Hematopoietic multipotent progenitor cell treated with erythropoietin and hydrocortisone succinate and interleukin-3 and kit ligand, for 8 days (in vitro differentiated cells): ENCODE results near the gene AMN.

ENCODE experiments used
- DNase-seq: peaks from one replicate; pipeline ENCODE4 v3.0.0-alpha.2; 2015

Gene AMN

GRCh38 chr14:102899516-102899900 is 23.0 kb upstream of the AMN start:
- no peak for DNase-seq

DNA sequence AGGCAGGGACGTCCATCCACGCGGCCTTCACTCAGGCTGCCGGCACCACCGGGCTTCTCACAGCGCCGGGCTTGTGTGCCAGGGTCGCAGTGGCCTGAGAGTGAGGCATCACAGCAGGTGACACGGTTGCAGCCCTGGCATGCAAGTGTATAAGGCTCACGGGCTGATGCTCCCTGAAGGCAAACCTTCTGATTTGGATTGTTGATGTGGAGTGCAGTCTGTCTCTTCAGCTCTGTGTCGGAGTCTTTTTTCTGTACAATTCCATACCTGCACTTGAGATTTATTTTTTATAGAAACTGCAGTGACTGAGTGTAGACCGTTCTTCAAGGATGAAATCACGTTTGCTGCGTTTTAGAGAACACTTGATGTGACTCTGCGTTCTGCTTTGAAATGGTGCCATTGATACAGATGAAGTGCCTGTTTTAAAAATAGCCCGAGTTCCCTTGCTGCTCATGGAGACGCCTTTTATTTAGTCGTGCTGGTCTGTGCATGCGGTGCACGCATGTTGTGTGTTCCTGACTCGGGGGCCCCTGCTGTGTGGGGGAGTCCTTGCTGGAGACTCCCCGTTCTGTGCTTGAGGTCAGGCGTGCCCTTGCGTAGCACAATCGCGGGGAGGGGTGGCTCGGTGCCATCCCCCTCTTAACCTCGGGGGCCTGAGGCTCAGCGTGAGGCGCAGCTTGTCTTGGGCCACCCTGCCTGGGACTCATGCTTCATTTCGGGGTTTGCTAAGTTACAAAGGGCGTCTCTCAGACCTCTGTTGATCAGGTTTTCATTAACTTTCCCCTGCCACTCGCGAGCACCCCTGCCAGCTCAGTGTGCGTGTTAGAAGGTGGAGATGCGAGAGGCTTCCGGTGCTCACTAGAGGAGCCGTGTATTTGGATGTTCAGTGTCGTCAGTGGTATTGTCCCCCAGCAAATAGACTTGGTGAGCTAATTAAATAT is 21.6 kb upstream of the AMN start:
- DNase-seq: no peak

- DNase-seq: no peak
These were observed 20.8 kb upstream of the AMN start for GRCh38 chr14:102901633-102902032.

DNA sequence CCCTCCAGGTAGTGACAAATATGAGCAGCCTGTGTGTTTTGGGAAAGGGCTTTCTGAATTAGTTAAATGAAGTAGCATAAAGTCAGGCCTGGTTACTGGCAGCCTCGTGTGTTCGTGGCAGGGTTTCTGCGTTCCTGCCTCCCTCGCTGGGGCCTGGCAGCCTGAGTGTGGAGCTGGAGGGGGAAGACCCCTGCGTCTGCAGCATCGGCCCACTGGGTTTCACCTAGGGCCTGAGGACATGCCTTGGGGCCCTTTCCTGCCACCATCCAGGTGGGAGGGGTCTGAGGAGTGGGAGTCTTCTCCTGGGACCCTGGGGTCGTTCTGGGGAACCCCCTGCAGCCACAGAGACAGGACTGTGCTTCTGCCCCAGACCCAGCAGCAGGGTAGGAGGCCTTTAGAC is 20.4 kb upstream of the AMN start:
- DNase-seq: no peak

DNA sequence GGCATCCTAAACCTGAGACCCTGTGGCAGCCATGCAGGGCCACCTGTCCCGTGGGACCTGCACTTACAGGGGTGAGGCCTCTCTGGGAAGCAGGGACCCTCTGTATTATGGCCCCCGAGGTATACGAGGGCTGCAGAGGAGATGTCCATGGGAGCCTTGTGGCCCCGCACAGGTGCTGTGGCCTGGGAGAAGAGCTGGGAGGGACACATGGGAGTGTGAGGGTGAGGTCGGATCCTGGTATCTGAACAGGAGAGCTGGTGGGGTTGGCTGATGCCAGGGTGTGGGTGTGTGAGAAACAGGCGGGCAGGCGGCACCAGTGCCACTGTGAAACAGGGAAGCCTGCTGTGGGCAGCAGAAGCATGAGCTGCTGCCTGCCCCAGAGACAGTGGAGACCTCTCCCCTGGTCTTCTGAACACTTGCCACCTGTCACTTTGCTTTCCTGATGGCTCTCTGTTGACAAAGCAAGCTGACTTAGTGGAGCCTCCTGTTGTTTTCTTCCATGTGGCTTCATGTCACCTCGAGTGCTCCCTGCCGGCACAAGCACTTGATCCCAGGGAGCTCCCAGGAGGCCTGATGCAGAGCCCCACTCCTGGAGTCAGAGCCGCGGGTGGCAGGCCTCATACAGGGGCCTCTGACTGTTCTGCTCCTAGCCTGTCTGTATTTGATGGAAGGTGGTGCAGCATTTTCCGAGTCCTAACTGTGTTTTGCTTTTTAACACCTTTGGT is 19.8 kb upstream of the AMN start:
- no peak for DNase-seq

DNA sequence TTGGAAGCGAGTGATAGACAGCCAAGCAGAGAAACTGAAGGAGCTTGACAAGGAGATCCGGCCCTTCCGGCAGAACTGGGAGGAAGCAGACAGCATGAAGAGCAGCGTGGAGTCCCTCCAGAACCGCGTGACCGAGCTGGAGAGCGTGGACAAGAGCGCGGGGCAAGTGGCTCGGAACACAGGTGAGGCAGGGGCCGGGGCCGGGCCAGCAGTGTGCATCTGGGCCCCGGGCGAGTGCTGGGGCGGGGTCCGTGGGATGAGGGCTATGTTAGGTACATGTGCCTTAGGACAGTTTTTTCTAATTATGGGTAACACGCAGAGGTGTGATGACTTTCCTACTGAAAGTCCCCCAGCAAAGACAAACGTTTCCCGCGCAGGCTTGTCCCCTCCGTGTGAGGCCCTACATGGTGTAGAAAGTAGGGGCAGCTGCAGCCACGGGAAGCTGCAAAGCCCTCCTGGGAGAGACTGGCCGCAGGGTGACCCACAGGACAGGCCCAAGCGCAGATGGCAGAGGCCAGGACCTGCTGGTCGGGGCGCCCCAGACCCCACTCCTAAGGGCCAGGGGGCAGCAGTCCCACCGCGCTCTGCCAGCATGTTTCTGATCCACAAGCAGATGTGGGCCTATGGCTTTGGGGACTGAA is 19.1 kb upstream of the AMN start:
- DNase-seq: no peak

DNA sequence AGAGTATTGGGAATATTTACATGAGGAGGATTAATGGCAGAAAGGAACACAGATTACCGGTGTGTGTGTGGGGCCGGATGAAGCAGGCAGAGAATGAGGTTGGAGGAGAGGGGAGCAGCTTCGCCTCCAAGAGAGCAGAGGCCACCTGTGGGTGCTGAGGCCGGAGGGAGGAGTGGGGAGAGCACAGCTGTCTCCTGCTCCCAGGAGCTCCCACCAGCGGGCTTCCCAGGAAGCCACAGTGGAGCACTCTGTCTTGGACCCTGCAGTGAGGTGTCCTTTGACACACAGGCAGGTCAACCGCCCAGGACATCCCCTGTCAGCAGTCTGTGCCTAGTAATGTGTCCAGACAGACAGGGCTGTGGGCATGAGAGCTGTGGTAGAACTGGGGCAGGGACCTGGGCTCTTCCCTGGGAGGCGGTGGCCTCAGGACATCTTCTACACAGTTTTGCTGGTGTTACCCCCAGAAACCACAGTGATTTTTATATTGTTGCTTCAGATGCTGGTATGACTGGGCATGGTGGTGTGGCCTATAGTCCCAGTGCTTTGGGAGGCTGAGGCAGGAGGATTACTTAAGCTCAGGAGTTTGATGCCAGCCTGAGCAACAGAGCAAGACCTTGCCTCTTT is 18.5 kb upstream of the AMN start:
- DNase-seq: no peak

DNA sequence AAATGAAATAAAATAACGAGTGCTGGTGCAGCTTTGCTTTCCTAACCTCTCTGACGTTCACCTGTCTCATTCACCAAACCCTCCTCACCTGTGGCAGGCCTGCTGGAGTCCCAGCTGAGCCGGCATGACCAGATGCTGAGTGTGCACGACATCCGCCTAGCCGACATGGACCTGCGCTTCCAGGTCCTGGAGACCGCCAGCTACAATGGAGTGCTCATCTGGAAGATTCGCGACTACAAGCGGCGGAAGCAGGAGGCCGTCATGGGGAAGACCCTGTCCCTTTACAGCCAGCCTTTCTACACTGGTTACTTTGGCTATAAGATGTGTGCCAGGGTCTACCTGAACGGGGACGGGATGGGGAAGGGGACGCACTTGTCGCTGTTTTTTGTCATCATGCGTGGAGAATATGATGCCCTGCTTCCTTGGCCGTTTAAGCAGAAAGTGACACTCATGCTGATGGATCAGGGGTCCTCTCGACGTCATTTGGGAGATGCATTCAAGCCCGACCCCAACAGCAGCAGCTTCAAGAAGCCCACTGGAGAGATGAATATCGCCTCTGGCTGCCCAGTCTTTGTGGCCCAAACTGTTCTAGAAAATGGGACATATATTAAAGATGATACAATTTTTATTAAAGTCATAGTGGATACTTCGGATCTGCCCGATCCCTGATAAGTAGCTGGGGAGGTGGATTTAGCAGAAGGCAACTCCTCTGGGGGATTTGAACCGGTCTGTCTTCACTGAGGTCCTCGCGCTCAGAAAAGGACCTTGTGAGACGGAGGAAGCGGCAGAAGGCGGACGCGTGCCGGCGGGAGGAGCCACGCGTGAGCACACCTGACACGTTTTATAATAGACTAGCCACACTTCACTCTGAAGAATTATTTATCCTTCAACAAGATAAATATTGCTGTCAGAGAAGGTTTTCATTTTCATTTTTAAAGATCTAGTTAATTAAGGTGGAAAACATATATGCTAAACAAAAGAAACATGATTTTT is 17.1 kb upstream of the AMN start:
- no peak for DNase-seq

- no peak for DNase-seq
These were observed 15.7 kb upstream of the AMN start for GRCh38 chr14:102906616-102907302.

DNA sequence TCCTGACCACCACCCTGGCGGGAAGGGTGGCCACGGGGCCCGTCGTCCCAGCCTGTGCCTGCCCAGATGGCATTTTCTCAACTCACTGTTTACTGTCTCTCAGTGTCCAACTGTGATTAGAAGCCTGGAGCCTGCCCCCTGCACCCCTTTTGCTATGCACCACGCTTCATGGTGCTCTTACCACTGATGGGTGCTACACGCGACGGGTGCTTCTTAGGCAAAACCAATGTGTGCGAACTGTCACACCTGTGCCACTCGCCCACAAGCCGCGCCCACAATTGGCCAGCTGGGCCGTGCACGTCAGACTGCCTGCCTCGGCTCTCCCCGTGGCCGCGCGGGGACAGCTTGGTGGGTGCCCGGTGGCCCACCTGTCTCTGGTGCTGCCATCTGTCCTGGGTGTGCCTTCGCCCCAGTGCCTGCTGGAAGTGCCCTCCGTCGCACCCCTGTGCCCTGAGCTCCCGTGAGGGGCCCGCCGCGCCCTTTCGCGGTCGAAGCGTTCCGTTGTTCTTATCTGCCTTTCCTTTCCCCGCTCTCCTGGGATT is 15.1 kb upstream of the AMN start:
- no peak for DNase-seq

DNA sequence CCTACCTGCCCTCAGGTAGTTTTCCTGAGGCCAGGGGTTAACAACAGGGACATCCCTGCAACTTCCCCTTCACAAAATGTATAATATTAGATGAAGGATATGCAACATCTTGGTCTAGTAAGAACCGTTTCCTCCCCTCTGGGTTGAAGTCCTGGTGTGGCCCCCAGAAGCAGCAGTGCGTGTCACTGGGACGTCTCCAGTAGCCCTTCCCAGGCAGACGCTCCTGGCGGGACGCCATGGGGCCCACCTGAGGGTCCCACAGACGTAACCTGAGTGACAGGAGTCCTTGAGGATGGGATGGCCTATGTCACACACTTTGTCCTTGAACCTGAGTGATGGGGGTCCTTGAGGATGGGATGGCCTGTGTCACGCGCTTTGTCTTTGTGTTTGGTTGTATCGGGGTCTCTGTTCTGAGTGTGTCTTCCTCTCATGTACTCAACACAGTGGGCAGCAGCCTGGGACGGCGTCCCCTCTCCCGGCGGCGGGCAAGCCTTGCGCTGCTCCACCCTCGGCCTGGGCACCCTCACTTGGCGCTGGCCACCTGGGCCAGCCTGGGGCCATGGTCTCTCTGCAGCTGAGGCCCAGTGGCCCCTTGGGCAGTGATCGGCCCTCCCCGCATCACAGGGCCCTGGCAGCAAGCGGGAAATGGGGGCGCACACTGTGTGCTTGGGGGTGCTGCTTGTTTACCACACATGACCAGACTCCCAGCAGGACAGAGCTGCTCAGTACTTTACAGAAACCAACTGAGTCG is 14.3 kb upstream of the AMN start:
- DNase-seq: no peak

DNA sequence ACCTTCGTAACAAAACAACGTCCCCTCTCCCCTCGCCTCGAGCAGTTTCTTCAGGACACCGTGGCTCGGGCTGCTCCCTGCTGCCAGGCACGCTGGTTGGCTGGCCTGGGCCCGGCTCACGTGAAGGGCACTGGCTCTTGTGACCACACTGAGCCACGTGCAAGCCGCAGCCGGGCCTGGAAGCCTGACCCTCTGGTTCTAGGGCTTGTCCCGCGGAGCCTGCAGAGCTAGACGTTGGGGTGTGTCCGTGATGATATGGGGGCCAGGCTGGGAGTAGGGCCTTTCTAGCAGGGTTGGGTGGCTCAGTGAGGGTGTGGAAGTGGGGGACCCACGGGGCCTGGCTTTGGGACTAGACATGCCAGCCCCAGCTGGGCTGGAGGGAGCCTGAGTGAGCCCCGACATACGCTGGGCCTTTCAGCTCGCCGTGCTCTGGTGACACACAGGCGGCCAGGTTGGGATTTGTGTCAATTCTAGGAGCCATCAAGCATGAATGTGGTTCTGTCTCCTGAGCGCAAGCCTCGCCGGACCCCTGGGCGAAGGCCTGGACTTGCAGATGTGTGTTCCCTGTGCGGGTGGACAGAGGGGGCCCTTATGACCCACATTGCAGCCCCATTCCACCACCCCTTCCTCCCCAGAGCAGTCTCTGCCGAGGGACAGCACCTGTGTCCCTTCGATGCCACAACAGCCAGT is 13.6 kb upstream of the AMN start:
- no peak for DNase-seq

- no peak for DNase-seq
These were observed 13.0 kb upstream of the AMN start for GRCh38 chr14:102909462-102909861.

- no peak for DNase-seq
These were observed 12.6 kb upstream of the AMN start for GRCh38 chr14:102909911-102910310.

GRCh38 chr14:102910442-102910841 is 12.0 kb upstream of the AMN start:
- DNase-seq: no peak

DNA sequence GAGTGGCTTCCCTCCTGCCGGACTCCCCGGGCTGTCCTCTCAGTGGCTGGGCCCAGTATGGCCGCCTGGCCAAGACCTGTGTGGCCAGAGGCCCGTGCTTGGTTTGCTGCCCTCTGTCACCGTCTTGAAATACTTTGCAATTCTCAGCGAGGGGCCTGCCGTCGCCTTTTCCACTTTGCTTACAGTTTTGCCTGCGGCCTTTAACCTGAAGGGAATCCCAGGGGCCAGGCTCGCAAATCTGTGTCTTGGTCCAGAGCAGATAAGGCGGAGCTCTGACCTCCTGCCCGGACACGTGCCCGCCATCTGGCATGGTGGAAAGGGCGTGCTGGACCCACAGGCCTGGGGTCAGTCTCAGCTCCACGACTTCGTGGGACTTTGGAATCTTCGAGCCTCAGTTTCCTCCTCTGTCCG is 10.9 kb upstream of the AMN start:
- no peak for DNase-seq

DNA sequence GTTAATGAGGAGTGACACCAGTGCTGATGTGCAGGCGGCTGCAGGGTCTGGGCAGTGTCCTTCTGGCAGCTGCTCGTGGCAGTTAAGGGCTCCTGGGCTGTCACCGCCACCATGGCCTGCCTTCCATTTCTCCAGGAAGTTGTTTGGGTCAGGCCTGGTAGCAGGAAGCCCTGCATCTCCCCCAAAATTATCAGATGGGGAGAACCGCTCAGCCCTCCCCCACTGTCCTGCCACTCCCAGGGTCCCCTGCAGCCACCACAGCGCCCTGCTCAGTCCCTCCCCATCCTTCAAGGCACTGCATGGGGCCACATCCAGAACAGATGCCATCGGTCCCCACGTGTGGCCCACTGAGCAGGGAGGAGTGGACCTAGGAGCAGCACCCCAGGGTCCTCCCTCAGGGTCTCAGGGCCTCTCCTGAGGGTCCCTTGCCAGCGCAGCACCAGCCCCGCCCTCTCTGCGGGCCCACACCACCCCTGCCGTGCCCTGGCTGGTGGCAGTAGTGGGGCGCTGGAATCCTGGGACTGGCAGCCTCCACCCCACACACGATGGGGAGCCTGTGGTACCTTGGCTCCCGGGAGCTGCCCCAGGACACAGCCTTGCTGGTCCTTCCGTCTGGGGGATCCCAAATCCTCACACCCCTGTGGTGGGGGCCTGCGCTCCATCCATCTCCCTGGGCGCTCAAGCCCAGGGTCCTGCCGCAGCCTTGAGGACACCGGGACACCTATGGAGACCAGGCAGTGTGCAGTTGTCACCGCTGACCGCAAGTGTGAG is 10.3 kb upstream of the AMN start:
- no peak for DNase-seq

DNA sequence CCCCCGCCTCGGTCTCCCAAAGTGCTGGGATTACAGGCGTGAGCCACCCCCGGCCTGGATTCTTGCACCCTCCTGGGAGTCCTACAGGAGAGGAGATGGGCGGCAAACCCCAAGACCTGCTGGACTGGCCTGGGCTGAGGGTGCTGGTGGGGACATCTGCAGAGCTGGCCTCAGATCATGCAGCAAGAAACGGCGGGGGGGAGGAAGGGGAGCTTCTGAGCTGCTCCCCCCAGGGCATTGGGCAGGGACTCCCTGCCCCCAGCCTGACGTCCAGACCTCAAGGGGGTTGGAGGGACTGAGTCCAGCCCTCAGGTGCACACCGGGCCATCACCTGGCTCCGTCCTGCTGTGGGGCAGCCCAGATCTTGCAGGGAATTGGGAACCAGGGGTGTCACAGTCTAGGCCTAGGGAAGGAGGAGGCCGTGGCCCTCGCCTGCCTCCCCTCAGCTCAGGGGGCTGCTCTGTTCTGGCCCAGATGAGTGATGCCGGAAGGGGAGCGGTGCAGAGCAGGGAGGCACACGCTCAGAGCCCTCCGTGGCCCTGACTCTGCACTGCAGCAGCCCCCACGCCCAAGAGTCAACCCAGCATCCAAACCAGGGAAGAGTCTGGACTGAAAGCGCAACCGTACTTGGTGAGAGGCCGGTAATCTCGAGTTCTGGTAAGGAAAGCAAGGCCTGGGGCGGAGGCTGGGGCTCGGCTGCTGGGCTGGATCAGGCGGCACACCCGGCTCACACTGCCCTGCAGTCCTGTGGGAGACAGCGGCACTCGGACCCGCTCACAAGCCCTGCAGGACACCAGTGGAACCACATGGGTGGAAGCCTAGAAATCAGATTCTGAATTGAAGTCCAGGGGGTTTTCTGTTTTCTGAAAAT is 8.9 kb upstream of the AMN start:
- no peak for DNase-seq
